ENCODE data around the gene MRPL10.

- TF ChIP-seq CTCF (IDR thresholded peaks at IDR 0.05; ENCODE audit: extremely low read depth in 1 of 2, insufficient read depth in 1 of 2, low read depth in 1 of 2, low read length in 2 of 2) (no peak), EZH2 (IDR thresholded peaks at IDR 0.05; ENCODE audit: borderline replicate concordance, low read depth, low read length, severe bottlenecking) (no peak), POLR2A (IDR thresholded peaks at IDR 0.05; ENCODE audit: low read depth, low read length) (no peak), POLR2AphosphoS5 (IDR thresholded peaks at IDR 0.05; ENCODE audit: insufficient read depth, low read depth, low read length) (no peak)
- TF ChIP-seq, protein P1, sequence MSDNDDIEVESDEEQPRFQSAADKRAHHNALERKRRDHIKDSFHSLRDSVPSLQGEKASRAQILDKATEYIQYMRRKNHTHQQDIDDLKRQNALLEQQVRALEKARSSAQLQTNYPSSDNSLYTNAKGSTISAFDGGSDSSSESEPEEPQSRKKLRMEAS (IDR thresholded peaks at IDR 0.05; ENCODE audit: insufficient read depth, insufficient read length): no peak
These were observed 12.0 kb upstream of the MRPL10 start for GRCh38 chr17:47843391-47843730.
